AG08395 (cell line): ENCODE results near the gene DRAM1.

ENCODE experiments used
- DNase-seq: peaks from one replicate; pipeline ENCODE4 v3.0.0; 2012; ENCODE audit warnings: mixed read lengths, low spot score

DRAM1 gene

DNA sequence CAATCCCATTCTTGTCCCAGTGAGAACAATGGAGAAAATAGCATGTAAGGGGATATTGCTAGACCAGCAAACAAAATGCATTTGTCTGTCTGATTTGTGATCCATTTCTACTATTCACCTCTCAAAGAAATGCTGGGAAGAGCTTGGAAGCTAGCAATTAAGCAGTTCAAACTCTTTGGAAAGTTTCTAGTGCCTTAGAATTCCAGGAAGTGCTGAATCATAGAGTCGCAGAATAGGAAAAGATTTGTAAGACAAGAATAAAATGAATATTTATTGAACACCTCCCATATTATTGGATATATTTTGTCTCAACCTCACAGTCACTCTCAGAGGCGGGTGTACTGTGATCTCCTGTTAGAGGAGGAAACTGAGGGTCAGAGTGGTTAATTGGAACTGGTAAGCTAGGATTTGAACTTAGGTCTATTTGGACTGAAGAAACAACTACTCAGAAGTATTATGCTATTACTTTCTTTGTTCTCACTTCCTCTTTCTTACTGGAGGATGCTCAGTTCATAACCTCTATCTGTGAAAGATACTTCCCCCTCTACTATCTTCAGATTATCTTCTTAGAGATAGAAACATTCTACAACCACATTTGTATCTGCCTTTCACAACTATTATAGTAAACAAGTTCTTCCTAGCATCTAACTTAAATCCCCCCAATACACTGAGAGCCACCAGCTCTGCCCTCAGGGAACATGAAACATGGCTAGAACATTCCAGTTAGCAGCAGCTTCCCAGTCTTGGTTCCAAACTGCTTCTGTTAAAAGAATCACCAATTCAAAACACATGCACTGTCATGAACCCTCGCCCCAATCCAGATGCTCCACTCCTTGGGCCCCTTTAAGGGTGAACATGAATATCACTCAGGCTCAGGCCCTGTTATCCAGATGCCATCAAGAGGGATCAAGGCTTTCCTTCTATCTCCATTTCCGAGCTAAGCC, 64.2 kb downstream of the DRAM1 start:
- DNase-seq, result no peak

DNA sequence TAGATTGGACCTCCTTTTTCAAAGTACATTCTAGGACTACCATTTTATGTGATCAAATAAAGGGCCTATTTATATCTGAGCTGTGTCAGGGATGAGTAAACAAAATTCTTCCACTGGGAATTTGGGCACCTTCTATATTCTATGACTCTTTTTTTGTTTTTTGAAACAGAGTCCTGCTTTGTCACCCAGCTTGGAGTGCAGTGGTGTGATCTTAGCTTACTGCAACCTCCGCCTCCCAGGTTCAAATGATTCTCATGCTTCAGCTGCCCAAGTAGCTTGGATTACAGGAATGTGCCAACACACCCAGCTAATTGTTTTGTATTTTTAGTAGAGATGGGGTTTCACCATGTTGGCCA, 64.8 kb downstream of the DRAM1 start:
- no peak for DNase-seq

DNA sequence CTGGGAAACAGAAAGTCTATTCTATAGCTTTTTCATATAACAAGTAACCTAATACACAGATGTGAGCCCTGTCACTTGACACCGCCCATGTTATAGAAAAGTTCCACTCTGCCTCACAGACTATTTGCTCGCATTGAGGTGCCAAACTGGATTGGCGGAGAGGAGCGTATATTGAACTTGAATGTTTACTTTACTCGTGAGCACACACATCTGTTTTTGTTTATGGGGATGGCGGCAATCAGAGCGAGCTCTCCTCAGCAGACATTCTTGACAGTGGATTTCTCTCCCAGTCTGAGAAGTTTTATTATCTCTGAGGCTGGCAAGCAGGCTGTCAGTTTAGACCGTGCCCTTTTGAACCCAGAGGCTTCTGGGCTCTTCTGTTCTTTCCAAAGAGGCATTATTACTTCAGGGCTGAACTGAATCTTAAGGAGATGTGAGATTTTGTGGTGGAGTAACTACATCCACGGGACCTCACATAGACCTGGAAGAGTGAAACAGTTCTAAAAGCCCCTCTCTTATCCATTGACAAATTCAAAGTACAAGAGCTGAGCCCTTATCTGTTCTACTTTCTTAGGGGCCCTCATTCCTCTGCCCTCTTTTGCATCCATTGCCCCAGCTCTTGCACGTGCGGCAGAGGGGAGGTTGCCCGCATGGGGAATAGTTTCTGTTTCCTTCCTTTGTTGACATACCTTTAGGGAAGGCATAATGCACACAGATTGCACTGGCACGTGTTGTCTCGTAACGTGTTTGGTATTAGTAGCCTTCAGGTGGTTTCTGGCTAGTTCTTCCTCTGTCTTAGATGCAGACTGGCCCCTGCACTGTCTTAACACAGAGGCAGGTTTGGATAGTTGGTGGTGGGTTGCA, 68.2 kb downstream of the DRAM1 start:
- peak; percentile 50 for DNase-seq

DNA sequence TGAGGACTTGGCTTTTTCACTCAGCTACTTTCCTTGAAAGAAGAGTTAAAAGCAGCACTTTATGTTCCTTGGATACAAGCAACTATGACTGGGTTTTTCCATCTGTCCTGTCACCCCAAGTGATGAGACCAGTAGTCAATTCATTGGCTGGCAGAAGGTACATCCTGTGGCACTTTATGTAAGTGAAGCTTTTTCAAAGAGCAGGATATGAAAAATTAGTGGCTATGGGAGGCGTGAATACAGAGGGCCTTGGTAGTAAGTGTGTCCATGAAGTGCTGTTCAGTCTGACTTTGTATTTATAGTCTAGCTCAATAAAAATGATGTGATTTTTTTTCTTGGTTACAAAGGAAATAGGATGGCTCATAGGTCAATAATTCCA, 68.8 kb downstream of the DRAM1 start:
- DNase-seq, result no peak

DNA sequence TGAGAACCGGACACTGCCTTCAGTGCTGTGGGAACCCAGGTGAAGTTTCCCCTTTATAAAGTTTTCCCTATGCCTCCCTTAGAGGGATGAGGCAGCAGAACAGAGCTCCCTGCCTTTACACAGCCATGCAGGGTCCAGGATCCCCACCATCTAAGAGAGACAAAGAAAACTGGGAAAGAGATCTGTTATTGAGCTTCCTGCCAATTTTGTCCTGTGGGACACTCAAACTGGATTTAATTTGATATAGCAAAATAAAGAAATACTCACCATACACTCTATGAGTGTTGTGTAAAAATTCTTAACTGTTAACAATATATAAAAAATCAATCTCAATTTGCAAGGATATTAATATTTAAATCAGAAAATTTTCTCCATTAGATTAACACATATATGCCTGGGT, 69.9 kb downstream of the DRAM1 start:
- DNase-seq, result no peak

DNA sequence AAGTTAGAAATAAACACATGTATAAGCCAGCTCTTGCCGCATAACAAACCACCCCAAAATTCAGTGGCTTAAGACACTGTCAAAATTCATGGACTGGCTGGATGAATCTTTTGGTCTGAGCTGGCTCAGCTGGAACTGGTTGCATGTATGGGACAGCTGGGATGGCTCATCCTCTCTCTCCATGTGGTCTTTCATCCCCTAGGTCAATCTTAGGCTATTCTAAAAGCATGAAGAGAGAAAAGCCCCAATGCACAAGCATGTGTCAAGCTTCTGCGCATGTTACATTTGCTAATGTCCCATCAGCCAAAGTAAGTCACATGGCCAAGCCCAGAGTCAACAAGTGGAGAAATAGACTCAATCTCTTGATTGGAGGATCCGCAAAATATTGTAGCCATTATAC, 71.0 kb downstream of the DRAM1 start:
- DNase-seq, result no peak

DNA sequence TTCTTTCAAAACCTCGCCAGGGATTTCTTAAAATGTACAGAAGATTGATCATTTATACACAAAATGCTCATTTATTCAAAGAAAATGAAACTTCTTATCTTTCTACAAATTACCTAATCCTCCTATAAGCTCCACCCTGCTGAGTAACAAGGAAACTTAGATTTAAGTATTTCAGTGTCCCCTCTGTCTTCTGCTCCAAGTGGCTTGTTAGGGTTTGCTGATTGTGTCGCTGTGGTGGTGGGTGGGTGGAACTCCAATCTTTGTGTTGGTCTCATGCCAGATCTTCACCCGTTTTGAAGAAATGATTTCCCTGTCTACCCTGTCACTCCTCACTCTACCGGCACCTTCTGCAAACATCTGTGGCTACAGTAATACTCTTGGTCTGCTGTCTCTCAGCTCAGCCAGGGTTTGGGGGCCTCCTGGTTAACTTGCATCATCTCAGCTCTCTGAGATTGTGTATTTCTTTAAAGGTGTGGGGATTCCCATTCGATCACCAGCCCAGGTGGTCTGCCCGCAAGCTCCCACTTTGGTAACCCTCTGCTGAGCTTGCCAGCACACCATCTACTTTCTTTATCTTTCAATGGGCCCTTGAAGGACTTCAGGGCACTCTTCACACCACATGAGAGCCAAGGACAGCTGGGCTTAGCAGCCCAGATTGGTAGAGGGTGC, 73.8 kb downstream of the DRAM1 start:
- no peak for DNase-seq

DNA sequence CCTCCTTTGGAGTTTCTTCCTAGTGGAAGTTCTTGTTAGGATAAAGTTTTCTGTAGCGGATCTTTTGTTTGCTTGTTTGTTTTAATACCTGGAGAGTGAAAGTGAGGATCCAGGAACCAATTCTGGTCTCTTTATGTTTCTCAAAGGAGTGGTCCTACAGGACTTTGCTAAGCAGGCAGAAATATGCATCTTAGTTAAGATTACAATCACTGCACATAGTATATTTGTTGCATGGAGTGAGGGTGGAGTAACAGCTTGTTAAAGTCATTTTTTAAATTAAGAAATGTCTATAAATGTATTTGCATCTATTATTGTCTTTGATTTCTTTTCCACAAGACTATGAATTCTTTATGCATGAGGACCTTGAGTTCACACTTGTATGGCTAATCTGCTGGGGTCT, 76.7 kb downstream of the DRAM1 start:
- DNase-seq, result no peak

DNA sequence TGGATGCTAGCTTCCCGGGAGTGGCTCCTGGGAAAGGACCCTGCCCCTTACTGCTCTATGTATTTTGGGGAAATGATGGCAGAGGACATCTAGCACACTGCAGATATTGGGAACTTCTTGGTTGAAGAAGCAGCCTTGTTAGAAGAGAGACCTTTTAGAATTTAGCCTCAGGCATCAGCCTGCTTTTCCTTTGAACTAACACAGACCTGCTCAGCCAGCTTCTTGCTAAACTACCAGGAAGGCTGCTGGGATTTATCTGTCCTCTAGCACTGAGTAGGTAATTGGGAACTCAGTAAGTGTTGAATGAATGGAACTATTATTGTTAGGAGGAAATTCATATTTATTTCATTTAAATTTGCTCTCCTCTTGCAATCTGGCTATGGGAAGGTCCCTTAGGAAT, 77.3 kb downstream of the DRAM1 start:
- DNase-seq, result no peak

DNA sequence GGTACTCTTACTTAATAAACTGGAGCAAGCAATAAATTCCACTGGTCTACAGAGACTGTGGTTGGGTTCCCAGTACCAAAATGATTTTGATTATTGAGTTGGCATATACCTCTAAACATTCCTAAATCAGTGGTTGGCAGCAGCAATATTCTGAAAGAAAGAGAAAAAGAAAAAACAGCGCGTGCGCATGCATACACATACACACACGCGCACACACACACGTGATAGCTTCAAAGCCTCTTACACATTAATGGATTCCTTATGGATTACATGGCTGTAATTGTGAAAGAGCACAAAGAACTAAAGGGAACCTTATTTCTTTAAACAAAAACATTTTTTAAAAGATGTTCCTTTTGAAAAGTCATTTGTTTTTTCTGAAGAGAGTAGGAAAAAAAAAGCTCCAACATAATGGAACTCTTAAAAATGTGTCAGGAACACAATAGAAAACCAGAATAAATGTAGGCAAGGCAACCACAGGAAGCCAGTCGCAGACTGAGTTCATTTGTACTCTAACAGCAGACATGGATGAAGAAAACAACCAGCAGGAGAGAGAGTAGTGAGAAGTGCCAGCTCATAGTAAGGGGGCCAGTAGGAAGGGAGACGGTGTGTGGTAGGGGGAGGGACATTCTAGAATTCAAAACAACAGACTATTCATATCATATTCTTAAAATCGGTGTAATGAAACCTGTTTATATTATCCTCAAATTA, 80.0 kb downstream of the DRAM1 start:
- peak; percentile 46 for DNase-seq

DNA sequence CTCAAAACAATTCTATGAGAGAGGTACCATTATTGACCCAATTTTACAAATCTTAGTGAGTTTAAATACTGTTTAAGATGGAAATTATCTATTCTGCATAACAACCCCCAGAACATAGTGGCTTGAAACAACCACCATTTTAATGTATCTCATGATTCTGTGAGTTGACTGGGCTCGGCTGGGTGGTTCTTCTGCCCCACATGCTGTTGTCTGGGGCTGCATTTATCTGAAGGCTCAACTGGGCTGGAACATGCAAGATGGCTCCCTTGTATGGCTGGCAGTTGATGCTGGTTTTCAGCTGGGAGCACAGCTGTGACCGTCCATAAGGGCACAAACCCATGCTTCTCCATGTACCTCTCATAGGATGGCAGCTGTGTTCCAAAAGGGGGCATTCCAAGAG, 82.2 kb downstream of the DRAM1 start:
- DNase-seq, result no peak

DNA sequence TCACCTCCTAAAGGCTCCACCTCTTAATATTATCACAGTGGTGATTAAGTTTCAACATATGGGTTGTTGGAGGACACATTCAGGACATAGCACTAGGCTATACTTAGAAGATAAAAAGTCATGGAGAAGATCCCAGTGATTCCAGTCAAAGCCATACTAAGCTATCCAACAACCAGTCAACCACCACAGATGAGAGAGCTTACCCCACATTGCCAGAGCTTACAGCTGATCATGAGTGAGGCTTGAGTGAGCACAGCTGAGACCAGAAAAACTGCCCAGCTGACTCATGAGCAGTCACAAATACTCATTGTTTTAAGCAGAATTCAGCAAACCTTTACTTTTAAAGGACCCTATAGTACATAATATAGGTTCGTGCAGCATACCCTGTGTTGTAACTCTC, 85.1 kb downstream of the DRAM1 start:
- no peak for DNase-seq

DNA sequence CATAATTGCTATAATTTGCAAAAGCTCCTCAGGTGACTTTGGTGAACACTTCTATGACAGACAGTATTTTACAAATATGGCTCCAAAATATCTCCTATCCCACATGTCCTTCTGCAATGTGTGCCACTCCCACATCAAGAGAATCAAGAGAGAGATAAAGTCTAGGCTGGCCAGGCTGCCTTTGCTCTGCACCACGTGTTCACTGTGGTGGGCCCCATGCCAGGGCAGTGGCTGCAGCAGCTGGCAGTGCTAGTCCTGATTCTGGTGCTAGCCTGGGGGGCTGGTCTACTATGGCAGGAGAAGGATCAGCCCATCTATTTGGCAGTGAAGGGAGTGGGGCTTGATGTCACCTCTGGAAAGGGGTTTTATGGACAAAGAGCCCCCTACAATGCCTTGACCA, 86.3 kb downstream of the DRAM1 start:
- DNase-seq, result no peak

DNA sequence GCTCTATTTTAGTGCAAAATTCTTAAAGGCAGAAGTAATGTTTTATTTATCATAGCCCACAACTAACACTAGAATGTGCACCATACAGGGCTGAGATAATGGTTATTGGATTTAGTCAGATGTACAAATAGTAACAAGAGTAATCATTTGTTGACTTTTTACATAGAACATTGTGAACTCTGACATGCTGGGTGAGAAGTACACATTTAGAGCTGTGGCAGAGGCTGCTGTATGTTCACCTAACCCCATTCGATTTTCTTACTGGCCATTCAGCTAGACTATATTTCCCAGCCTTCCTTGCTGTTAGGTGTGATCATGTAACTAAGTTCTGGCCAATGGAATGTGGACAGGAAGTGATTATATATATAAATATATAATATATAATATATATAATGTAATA, 89.1 kb downstream of the DRAM1 start:
- no peak for DNase-seq

DNA sequence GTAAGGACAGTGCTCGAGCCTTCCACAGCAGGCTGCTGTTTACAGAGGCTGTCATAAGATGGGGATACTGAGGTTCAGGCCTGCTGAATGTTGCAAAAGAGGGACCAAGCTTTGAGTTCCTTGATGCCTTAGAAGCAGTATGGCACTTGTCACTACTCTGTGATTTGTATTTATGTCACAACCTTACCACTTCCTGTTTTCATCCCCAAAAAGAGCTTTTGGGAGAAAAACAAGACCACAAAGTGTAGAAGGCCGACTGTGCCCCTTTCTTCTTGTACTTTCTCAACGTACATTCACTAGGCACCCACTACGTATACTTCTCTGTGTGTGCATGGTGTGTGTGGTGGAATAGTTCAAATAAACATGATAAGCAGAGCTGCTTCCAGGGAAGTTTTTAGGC, 90.1 kb downstream of the DRAM1 start:
- no peak for DNase-seq

DNA sequence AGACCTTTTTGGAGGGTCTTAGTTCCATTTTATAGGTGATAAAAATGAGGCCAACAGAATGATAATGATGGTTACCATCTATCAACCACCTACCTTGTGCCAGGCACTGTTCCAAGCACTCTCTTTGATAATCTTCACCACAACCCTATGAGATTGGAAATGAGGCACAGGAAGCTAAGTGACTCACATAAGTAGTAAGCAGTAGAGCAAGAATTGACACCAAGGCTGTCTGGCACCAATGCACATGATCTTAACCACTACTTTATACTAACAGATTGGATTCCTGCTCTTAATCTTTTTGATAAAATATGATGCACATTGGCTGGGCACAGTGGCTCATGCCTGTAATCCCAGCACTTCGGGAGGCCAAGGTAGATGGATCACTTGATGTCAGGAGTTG, 91.4 kb downstream of the DRAM1 start:
- DNase-seq, result no peak
